GM18873 (cell line): Measurements from ENCODE around the gene GDF2.

Experiments used
- ATAC-seq: cut with Tn5 transposase; IDR thresholded peaks from one replicate; pipeline ENCODE4 v1.9.1; 2021; ENCODE audit warnings: mild to moderate bottlenecking, moderate library complexity, moderate number of reproducible peaks; ENCODE audit not compliant: unreplicated experiment, low FRiP score

The GDF2 gene

GRCh38 chr10:47322300-47323061, at the start of gene GDF2:
TSS of gene GDF2 (plus strand) at chr10:47322454. CDS start at chr10:47322669, 215 bp downstream.
- no peak for ATAC-seq

- no peak for ATAC-seq
These were observed 46.2 kb upstream of the GDF2 start for GRCh38 chr10:47276071-47276470.

GRCh38 chr10:47276576-47277351, 45.5 kb upstream of the GDF2 start:
- no peak for ATAC-seq

- ATAC-seq: no peak
These were observed 44.7 kb upstream of the GDF2 start for GRCh38 chr10:47277352-47278151.

- no peak for ATAC-seq
These were observed 44.1 kb upstream of the GDF2 start for GRCh38 chr10:47278152-47278473.

GRCh38 chr10:47278720-47279119, 43.5 kb upstream of the GDF2 start:
- ATAC-seq: no peak

GRCh38 chr10:47279276-47279675, 43.0 kb upstream of the GDF2 start:
- ATAC-seq: no peak

GRCh38 chr10:47282005-47282656, 40.1 kb upstream of the GDF2 start:
- no peak for ATAC-seq

GRCh38 chr10:47282657-47283018, 39.6 kb upstream of the GDF2 start:
- ATAC-seq: no peak

GRCh38 chr10:47283101-47283630, 39.1 kb upstream of the GDF2 start:
- no peak for ATAC-seq

- ATAC-seq: no peak
These were observed 38.4 kb upstream of the GDF2 start for GRCh38 chr10:47283848-47284247.

- ATAC-seq: no peak
These were observed 36.7 kb upstream of the GDF2 start for GRCh38 chr10:47285381-47286115.

GRCh38 chr10:47286116-47286505, 36.1 kb upstream of the GDF2 start:
- no peak for ATAC-seq

- no peak for ATAC-seq
These were observed 35.5 kb upstream of the GDF2 start for GRCh38 chr10:47286591-47287315.

GRCh38 chr10:47287365-47287802, 34.9 kb upstream of the GDF2 start:
- no peak for ATAC-seq

- ATAC-seq: no peak
These were observed 34.4 kb upstream of the GDF2 start for GRCh38 chr10:47287805-47288204.

- ATAC-seq: no peak
These were observed 34.0 kb upstream of the GDF2 start for GRCh38 chr10:47288236-47288635.

GRCh38 chr10:47288916-47289495, 33.2 kb upstream of the GDF2 start:
- no peak for ATAC-seq

GRCh38 chr10:47289921-47290320, 32.3 kb upstream of the GDF2 start:
- no peak for ATAC-seq
